ENCODE measurements around the gene TFCP2L1. TPM values are rescaled to one million over a fixed set of nuclear protein-coding genes. Genes with fewer than 3 reads are reported as not detected.

Gene TFCP2L1
- total RNA-seq, 1 experiment from 2014 or later, result 4.3 TPM

DNA sequence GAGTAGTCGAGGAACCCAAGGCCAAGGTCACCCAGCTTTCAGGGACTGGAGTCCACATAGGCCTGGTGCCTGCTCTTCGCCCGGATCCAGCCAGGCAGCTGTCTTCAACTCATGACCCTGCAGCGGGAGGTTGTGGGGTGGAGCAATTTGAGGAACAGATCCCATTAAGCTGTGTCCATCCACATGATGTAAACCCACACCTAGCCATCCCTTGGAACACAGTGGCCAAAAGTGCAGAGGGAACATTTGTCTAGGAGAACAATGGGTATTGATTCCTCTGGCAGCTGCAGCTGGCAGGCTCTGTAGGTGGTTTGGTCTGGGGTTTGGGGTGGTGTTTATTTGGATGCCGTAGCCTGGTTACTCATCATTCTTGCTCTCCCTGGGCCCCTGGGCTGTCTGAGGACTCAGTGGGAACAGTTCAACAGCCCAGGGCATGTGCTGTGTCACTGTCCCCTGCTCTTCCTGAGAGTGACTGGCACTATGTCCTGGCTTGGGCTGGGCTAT lies 99.4 kb downstream of the TFCP2L1 start:
- DNase-seq (ENCODE audit: low spot score), result no peak
- CTCF ChIA-PET, result interaction anchor here (2.6 kb wide), 1 partner anchor 57 kb away, joined by 10 read pairs; no protein-coding TSS in a partner anchor

DNA sequence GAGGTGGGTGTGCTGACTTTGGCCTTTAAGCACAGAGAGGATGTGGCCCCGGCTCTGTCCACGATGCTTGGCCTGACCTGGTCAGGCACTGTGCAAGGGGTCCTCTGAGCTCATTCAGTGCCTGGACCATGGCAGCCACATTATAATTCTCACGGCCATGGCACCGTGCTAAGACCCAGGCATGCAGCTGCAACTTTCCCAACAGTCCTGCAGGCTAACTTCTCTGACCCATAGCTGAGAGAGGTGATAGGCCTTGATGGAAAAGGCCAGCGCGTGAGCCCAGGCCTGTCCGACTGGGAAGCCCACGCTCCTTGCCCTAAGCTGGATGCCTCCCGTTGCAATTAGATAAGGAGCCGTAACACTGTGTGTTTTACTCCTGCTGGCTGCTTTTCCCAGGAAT lies 99.9 kb downstream of the TFCP2L1 start:
- H3K4me3 Mint-ChIP-seq, result no peak overlapping the region
- ChIA-PET POLR2A (interaction anchor here (1.3 kb wide), 1 partner anchor 110 kb away, joined by 3 read pairs; no protein-coding TSS in a partner anchor), CTCF (interaction anchor here (2.6 kb wide), 1 partner anchor 56 kb away, joined by 10 read pairs; no protein-coding TSS in a partner anchor)
- no peak overlapping the region for H3K27ac Mint-ChIP-seq
- DNase-seq (ENCODE audit: low spot score), result no peak
- ATAC-seq, result no peak
- no peaks in the 10 kb centered on the region for H3K27me3 Mint-ChIP-seq (ENCODE audit: low read depth)
- H3K36me3 Mint-ChIP-seq, result no peaks in the 10 kb centered on the region
- H3K9me3 Mint-ChIP-seq, result no peaks in the 10 kb centered on the region
- peaks cover 4% of the 10 kb centered on the region for H3K4me1 Mint-ChIP-seq
- no peak for TF ChIP-seq CREM (CRISPR knock-in tag; IDR thresholded peaks at IDR 0.05)
- TF ChIP-seq, protein P1, sequence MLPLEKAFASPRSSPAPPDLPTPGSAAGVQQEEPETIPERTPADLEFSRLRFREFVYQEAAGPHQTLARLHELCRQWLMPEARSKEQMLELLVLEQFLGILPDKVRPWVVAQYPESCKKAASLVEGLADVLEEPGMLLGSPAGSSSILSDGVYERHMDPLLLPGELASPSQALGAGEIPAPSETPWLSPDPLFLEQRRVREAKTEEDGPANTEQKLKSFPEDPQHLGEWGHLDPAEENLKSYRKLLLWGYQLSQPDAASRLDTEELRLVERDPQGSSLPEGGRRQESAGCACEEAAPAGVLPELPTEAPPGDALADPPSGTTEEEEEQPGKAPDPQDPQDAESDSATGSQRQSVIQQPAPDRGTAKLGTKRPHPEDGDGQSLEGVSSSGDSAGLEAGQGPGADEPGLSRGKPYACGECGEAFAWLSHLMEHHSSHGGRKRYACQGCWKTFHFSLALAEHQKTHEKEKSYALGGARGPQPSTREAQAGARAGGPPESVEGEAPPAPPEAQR (CRISPR knock-in tag; IDR thresholded peaks at IDR 0.05), result no peak
- TF ChIP-seq, protein P2, sequence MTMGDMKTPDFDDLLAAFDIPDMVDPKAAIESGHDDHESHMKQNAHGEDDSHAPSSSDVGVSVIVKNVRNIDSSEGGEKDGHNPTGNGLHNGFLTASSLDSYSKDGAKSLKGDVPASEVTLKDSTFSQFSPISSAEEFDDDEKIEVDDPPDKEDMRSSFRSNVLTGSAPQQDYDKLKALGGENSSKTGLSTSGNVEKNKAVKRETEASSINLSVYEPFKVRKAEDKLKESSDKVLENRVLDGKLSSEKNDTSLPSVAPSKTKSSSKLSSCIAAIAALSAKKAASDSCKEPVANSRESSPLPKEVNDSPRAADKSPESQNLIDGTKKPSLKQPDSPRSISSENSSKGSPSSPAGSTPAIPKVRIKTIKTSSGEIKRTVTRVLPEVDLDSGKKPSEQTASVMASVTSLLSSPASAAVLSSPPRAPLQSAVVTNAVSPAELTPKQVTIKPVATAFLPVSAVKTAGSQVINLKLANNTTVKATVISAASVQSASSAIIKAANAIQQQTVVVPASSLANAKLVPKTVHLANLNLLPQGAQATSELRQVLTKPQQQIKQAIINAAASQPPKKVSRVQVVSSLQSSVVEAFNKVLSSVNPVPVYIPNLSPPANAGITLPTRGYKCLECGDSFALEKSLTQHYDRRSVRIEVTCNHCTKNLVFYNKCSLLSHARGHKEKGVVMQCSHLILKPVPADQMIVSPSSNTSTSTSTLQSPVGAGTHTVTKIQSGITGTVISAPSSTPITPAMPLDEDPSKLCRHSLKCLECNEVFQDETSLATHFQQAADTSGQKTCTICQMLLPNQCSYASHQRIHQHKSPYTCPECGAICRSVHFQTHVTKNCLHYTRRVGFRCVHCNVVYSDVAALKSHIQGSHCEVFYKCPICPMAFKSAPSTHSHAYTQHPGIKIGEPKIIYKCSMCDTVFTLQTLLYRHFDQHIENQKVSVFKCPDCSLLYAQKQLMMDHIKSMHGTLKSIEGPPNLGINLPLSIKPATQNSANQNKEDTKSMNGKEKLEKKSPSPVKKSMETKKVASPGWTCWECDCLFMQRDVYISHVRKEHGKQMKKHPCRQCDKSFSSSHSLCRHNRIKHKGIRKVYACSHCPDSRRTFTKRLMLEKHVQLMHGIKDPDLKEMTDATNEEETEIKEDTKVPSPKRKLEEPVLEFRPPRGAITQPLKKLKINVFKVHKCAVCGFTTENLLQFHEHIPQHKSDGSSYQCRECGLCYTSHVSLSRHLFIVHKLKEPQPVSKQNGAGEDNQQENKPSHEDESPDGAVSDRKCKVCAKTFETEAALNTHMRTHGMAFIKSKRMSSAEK (CRISPR knock-in tag; IDR thresholded peaks at IDR 0.05; ENCODE audit: borderline replicate concordance), result no peak
- TF ChIP-seq ZNF219 (CRISPR knock-in tag; IDR thresholded peaks at IDR 0.05; ENCODE audit: borderline replicate concordance), result no peak
- TF ChIP-seq FOXJ3 (CRISPR knock-in tag; IDR thresholded peaks at IDR 0.05; ENCODE audit: borderline replicate concordance), result no peak
- no peak for TF ChIP-seq RELA (CRISPR knock-in tag; IDR thresholded peaks at IDR 0.05; ENCODE audit: borderline replicate concordance)
- TF ChIP-seq MXD4 (CRISPR knock-in tag; IDR thresholded peaks at IDR 0.05; ENCODE audit: borderline replicate concordance), result no peak

More for the DNA sequence above, 99.4 kb downstream of the TFCP2L1 start:
- no peaks in the 10 kb centered on the region for H3K36me3 Mint-ChIP-seq
- no peak overlapping the region for H3K27ac Mint-ChIP-seq
- H3K4me1 Mint-ChIP-seq, result peaks cover 4% of the 10 kb centered on the region
- ATAC-seq, result no peak
- no peaks in the 10 kb centered on the region for H3K9me3 Mint-ChIP-seq
- H3K4me3 Mint-ChIP-seq, result no peak overlapping the region
- TF ChIP-seq, protein P3, sequence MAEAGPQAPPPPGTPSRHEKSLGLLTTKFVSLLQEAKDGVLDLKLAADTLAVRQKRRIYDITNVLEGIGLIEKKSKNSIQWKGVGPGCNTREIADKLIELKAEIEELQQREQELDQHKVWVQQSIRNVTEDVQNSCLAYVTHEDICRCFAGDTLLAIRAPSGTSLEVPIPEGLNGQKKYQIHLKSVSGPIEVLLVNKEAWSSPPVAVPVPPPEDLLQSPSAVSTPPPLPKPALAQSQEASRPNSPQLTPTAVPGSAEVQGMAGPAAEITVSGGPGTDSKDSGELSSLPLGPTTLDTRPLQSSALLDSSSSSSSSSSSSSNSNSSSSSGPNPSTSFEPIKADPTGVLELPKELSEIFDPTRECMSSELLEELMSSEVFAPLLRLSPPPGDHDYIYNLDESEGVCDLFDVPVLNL (CRISPR knock-in tag; IDR thresholded peaks at IDR 0.05; ENCODE audit: borderline replicate concordance, low read depth), result no peak
- POLR2A ChIA-PET, result interaction anchor here (1.3 kb wide), 1 partner anchor 110 kb away, joined by 3 read pairs; no protein-coding TSS in a partner anchor
- no peaks in the 10 kb centered on the region; the same call in 1 of the 2 replicates for H3K27me3 Mint-ChIP-seq (ENCODE audit: low read depth)

DNA sequence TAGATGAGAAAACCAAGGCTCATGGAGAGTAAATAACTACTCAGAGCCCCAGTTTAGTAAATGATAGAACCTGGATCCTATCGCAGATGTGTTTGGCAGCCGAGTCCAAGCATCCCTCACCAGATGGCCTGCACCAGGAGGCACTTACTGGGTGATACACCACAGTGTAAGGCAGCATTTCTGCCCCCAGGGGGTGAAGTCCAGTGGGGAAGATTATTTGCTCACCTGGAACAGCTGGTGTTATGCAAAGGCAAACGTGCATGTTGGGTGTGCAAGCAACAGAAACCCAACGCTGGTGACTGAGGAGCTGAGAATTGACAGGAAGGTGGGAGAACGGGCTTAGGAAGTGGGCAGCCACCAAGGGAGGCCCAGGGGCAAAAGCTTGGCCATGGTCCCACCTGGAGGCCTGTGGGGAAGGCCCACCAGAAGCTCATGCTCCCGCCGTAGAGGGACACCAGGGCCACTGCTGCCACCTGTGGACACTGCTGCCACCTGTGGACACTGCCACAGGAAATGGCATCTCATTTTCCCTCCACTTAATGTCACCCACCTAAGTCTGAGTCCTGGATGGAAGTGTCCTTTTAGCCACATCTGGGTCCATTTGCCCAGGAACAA lies 100.6 kb downstream of the TFCP2L1 start:
- H3K36me3 Mint-ChIP-seq, result no peaks in the 10 kb centered on the region
- no peak for ATAC-seq
- TF ChIP-seq, protein P4, sequence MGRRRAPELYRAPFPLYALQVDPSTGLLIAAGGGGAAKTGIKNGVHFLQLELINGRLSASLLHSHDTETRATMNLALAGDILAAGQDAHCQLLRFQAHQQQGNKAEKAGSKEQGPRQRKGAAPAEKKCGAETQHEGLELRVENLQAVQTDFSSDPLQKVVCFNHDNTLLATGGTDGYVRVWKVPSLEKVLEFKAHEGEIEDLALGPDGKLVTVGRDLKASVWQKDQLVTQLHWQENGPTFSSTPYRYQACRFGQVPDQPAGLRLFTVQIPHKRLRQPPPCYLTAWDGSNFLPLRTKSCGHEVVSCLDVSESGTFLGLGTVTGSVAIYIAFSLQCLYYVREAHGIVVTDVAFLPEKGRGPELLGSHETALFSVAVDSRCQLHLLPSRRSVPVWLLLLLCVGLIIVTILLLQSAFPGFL (CRISPR knock-in tag; IDR thresholded peaks at IDR 0.05; ENCODE audit: borderline replicate concordance), result no peak
- TF ChIP-seq, protein P5, sequence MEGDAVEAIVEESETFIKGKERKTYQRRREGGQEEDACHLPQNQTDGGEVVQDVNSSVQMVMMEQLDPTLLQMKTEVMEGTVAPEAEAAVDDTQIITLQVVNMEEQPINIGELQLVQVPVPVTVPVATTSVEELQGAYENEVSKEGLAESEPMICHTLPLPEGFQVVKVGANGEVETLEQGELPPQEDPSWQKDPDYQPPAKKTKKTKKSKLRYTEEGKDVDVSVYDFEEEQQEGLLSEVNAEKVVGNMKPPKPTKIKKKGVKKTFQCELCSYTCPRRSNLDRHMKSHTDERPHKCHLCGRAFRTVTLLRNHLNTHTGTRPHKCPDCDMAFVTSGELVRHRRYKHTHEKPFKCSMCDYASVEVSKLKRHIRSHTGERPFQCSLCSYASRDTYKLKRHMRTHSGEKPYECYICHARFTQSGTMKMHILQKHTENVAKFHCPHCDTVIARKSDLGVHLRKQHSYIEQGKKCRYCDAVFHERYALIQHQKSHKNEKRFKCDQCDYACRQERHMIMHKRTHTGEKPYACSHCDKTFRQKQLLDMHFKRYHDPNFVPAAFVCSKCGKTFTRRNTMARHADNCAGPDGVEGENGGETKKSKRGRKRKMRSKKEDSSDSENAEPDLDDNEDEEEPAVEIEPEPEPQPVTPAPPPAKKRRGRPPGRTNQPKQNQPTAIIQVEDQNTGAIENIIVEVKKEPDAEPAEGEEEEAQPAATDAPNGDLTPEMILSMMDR (IDR thresholded peaks at IDR 0.05), result no peak
- TF ChIP-seq, protein P6, sequence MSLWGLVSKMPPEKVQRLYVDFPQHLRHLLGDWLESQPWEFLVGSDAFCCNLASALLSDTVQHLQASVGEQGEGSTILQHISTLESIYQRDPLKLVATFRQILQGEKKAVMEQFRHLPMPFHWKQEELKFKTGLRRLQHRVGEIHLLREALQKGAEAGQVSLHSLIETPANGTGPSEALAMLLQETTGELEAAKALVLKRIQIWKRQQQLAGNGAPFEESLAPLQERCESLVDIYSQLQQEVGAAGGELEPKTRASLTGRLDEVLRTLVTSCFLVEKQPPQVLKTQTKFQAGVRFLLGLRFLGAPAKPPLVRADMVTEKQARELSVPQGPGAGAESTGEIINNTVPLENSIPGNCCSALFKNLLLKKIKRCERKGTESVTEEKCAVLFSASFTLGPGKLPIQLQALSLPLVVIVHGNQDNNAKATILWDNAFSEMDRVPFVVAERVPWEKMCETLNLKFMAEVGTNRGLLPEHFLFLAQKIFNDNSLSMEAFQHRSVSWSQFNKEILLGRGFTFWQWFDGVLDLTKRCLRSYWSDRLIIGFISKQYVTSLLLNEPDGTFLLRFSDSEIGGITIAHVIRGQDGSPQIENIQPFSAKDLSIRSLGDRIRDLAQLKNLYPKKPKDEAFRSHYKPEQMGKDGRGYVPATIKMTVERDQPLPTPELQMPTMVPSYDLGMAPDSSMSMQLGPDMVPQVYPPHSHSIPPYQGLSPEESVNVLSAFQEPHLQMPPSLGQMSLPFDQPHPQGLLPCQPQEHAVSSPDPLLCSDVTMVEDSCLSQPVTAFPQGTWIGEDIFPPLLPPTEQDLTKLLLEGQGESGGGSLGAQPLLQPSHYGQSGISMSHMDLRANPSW (CRISPR knock-in tag; conservative IDR thresholded peaks at IDR 0.05; ENCODE audit: low read depth), result no peak
- no peak for TF ChIP-seq GABPB1 (CRISPR knock-in tag; IDR thresholded peaks at IDR 0.05)
- no peak for TF ChIP-seq GRHL2 (CRISPR knock-in tag; IDR thresholded peaks at IDR 0.05; ENCODE audit: insufficient replicate concordance, severe bottlenecking)
- TF ChIP-seq NR1H2 (CRISPR knock-in tag; IDR thresholded peaks at IDR 0.05), result no peak

More for the DNA sequence above, 100.6 kb downstream of the TFCP2L1 start:
- Mint-ChIP-seq H3K4me3 (no peak overlapping the region), H3K9me3 (no peaks in the 10 kb centered on the region), H3K27me3 (ENCODE audit: low read depth) (no peaks in the 10 kb centered on the region), H3K27ac (no peak overlapping the region), H3K4me1 (peaks cover 4% of the 10 kb centered on the region)
- CTCF ChIA-PET, result interaction anchor here (1.0 to 2.6 kb wide), 2 partner anchors 56 to 99 kb away, joined by 3 to 10 read pairs; no protein-coding TSS in a partner anchor
- POLR2A ChIA-PET, result interaction anchor here (1.3 kb wide), 1 partner anchor 109 kb away, joined by 3 read pairs; no protein-coding TSS in a partner anchor
- DNase-seq (ENCODE audit: low spot score), result no peak
